GM12892 (cell line): ENCODE results near the gene CRIP1.

Experiments used
- POLR2A ChIP-seq: IDR thresholded peaks from 2 replicates; pipeline ENCODE4 v1.6.1; 2011; ENCODE audit warnings: low read depth, low read length, control low read depth
- POLR2AphosphoS5 ChIP-seq: IDR thresholded peaks from 2 replicates; pipeline ENCODE4 v1.6.1; 2011; ENCODE audit warnings: low read depth, low read length, control low read depth
- TAF1 ChIP-seq: IDR thresholded peaks from 2 replicates; pipeline ENCODE4 v1.6.1; 2011; ENCODE audit warnings: low read depth, mild to moderate bottlenecking, control low read depth, low read length, borderline replicate concordance

DNA sequence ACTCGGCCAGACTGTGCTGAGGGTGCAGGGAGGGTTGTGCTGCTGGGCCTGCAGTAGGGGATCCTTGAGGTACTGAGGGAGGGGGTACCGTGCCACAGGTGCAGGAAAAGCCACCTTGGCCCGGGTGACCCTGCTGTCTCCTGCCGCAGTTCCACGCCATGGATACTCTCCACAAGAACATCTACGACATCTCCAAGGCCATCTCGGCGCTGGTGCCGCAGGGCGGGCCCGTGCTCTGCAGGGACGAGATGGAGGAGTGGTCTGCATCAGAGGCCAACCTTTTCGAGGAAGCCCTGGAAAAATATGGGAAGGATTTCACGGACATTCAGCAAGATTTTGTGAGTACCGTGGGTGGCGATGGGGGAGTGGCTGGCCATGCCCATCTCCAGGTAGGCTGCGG, 26.1 kb upstream of the CRIP1 start:
- TF ChIP-seq POLR2A (no peak), POLR2AphosphoS5 (no peak), TAF1 (no peak)
